Measurements from ENCODE around the gene CPXM2. TPM values are rescaled to one million over a fixed set of nuclear protein-coding genes. Genes with fewer than 3 reads are reported as not detected.

CPXM2 gene
- total RNA-seq, 2 donors from 2014 or later: 0.18 TPM; not detected in 1

DNA sequence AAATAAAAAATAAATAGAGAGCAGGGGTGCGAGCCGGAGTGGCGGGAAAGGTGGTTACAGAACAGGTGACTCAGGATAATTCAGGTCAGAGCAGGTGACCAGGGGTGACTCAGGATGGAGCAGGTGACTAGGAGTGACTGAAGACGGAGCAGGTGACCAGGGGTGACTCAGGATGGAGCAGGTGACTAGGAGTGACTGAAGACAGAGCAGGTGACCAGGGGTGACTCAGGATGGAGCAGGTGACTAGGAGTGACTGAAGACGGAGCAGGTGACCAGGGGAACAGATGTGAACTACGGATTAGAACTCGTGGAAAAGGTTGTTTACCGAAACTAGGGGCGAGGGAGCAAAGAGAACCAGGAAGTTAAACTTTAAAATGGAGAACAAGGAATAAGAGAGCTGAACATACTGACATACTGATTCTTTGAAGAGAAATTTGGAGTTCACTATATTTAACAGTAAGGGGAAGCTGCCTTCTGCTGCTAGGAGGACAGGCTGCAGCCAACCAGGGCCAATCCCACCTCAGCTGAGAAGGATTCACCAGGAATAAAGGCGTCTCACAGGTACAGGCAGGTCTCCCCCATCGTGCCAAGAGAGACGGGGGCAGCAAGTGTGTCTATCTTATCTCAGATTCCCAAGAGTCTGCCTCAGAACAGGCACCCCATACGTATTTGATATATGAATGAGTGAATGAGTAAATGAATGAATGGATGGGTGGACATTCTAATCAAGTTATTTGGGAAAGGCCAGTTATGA lies 101.3 kb downstream of the CPXM2 start:
- no peak overlapping the region for H3K27ac Mint-ChIP-seq
- peaks cover 29% of the 10 kb centered on the region for H3K27me3 Mint-ChIP-seq
- DNase-seq (no peak), ATAC-seq (no peak)
- no peak overlapping the region for H3K4me3 Mint-ChIP-seq
- no peaks in the 10 kb centered on the region for H3K9me3 ChIP-seq (ENCODE audit: control insufficient read depth, low read length, poor library complexity, severe bottlenecking)
- no peaks in the 10 kb centered on the region for H3K4me1 Mint-ChIP-seq
- H3K36me3 Mint-ChIP-seq (ENCODE audit: low read depth): no peaks in the 10 kb centered on the region

DNA sequence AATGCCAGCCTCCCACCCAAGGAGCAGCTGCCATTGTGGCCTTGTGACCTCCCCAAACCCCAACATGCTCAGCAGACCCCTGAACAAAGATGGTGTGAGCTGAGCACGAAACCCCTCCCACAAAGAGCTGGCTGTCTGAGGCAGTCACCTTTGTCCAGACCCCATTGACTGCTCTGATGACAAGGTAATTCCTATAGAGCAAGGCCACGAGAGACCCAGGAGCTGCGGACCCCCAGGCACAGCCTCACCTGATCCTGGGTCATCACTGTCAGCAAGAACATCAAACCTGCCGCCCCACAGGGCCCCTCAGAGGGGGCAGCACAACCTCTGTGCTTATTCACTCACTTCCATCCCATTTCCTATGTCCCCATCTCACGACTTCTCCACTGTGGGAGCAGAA lies 102.6 kb downstream of the CPXM2 start:
- H3K4me1 Mint-ChIP-seq: no peaks in the 10 kb centered on the region
- H3K36me3 Mint-ChIP-seq (ENCODE audit: low read depth): no peaks in the 10 kb centered on the region
- no peak for ATAC-seq
- no peak for DNase-seq
- H3K27me3 Mint-ChIP-seq: peaks cover 41% of the 10 kb centered on the region
- H3K4me3 Mint-ChIP-seq: no peak overlapping the region
- H3K27ac Mint-ChIP-seq: no peak overlapping the region
- H3K9me3 ChIP-seq (ENCODE audit: control insufficient read depth, low read length, poor library complexity, severe bottlenecking): no peaks in the 10 kb centered on the region

DNA sequence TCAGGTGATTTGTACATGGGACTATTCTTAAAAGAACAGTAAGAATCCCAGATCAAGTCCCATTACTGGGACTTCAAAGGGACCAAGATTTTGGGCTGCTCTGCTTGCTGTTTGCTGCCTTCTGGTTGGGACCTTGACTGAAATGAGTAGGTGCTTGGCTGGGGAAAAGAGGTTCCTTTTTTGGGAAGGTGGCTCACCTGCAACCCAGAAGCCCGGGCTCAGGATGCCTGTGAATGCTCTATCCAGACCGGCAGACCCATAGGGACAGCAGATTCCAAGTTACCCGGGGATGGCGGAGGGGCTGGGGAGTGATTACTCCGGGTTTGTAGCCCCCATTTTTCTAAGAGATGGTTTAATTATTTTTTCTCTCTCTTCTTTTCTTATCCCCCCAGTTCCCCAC lies 104.0 kb downstream of the CPXM2 start:
- Mint-ChIP-seq H3K27me3 (peaks cover 52% of the 10 kb centered on the region), H3K36me3 (ENCODE audit: low read depth) (no peaks in the 10 kb centered on the region), H3K4me1 (no peaks in the 10 kb centered on the region), H3K4me3 (no peak overlapping the region), H3K27ac (no peak overlapping the region)
- DNase-seq (no peak), ATAC-seq (no peak)
- H3K9me3 ChIP-seq (ENCODE audit: control insufficient read depth, low read length, poor library complexity, severe bottlenecking): no peaks in the 10 kb centered on the region

DNA sequence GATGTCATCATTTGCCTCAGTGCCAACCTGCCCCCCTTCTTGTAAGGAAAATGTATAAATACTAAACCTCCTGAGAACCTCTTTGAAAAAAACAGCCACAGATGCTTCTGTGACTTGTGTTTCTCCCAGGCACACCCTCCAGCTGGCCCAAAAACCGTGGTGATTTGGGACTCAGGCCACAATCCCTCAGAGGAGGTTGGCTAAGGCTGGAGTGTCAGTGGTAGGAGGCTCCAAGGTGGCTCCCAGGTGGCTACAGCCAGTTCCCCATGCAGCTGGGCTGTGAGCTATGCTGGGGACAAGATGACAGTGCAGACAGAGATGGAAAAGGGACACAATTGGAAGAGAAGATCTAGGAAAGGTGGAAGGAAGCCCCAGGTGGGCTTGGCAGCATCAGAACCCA lies 104.7 kb downstream of the CPXM2 start:
- DNase-seq (no peak), ATAC-seq (no peak)
- peaks cover 48% of the 10 kb centered on the region for H3K27me3 Mint-ChIP-seq
- no peaks in the 10 kb centered on the region for H3K9me3 ChIP-seq (ENCODE audit: control insufficient read depth, low read length, poor library complexity, severe bottlenecking)
- H3K4me1 Mint-ChIP-seq: no peaks in the 10 kb centered on the region
- H3K27ac Mint-ChIP-seq: no peak overlapping the region
- no peaks in the 10 kb centered on the region for H3K36me3 Mint-ChIP-seq (ENCODE audit: low read depth)
- no peak overlapping the region for H3K4me3 Mint-ChIP-seq

DNA sequence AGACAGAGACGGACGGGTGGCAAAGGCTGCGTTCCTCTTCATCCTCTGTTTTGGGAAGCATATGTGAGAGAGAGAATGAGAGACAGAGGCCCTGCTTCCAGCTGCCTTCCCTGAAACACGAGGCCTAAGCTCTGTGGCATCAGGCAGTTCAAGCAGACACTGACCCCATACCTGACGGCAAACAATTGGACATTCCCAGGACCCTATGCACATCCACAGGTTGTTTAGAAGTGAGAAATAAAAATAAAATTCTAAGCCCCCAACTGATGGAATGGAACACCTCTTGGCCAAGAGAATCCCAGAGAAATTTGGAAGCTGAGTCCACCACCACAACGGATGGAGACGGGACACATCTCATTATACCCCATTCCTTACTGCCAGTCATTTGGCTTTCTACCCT lies 105.3 kb downstream of the CPXM2 start:
- H3K9me3 ChIP-seq (ENCODE audit: control insufficient read depth, low read length, poor library complexity, severe bottlenecking): no peaks in the 10 kb centered on the region
- Mint-ChIP-seq H3K27me3 (peaks cover 48% of the 10 kb centered on the region), H3K27ac (no peak overlapping the region), H3K36me3 (ENCODE audit: low read depth) (no peaks in the 10 kb centered on the region), H3K4me3 (no peak overlapping the region), H3K4me1 (no peaks in the 10 kb centered on the region)
- no peak for ATAC-seq
- DNase-seq: no peak

DNA sequence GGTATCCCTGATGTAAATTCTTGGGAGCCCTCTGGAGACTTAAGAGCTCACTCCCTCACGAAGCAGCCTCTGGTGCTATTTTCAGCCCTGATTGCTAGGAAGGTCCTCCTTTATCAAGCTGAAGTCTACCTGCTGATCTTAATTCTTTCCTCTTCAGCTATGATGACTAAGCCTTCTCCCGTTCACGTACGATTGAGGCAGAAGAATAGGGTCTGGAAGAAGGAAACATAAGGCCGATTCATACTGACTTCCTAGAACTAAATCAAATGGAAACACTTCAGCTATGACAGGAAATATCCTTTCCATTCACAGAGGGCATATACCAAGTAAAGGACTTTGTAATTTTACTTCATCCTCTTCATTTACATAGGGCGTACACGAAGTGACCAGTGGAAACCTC lies 107.0 kb downstream of the CPXM2 start:
- Mint-ChIP-seq H3K27me3 (peaks cover 64% of the 10 kb centered on the region), H3K27ac (no peak overlapping the region), H3K4me1 (no peaks in the 10 kb centered on the region), H3K4me3 (no peak overlapping the region), H3K36me3 (ENCODE audit: low read depth) (no peaks in the 10 kb centered on the region)
- ATAC-seq (no peak), DNase-seq (no peak)
- H3K9me3 ChIP-seq (ENCODE audit: control insufficient read depth, low read length, poor library complexity, severe bottlenecking): no peaks in the 10 kb centered on the region

DNA sequence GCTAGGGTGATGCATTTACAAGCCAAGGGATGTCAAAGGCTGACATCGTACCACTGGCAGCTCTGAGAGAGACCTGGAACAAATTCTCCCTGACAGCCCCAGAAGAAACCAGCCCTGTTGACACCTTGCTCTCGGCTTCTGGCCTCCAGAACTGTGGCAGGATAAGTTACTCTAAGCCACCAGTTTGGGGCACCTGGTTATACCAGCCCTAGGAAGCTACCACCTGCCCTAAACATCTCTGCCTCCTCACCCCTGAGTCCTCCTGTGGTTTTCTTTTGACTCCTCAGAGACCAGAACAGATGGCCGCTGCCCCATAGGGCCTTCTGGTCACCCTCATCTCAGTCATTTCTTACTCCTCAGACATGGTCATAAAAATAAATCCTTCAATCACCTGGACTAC lies 107.4 kb downstream of the CPXM2 start:
- H3K9me3 ChIP-seq (ENCODE audit: control insufficient read depth, low read length, poor library complexity, severe bottlenecking): no peaks in the 10 kb centered on the region
- no peak overlapping the region for H3K27ac Mint-ChIP-seq
- no peaks in the 10 kb centered on the region for H3K36me3 Mint-ChIP-seq (ENCODE audit: low read depth)
- peaks cover 68% of the 10 kb centered on the region for H3K27me3 Mint-ChIP-seq
- no peak overlapping the region for H3K4me3 Mint-ChIP-seq
- no peak for DNase-seq
- no peaks in the 10 kb centered on the region for H3K4me1 Mint-ChIP-seq
- ATAC-seq: no peak

DNA sequence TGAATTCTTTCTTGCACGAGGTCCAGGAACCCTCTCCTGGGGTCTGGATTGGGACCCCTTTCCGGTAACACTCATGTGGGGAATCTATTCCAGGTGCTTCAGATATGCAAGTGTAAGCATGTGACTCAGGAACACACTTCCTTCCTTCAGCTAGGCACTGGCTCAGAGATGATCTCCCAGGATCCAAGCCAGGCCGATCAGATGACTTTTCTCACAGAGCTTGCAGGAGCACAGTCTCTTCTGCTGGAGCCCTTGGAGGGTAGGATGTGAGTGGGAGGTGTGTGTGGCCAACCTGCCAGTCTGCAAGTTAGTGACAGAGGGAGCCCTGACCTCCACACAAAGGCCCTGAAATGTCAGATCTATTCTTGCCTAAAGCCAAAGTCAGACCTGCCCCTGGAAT lies 108.3 kb downstream of the CPXM2 start:
- ATAC-seq (no peak), DNase-seq (no peak)
- no peak overlapping the region for H3K27ac Mint-ChIP-seq
- H3K36me3 Mint-ChIP-seq (ENCODE audit: low read depth): no peaks in the 10 kb centered on the region
- no peak overlapping the region for H3K4me3 Mint-ChIP-seq
- H3K9me3 ChIP-seq (ENCODE audit: control insufficient read depth, low read length, poor library complexity, severe bottlenecking): no peaks in the 10 kb centered on the region
- no peaks in the 10 kb centered on the region for H3K4me1 Mint-ChIP-seq
- H3K27me3 Mint-ChIP-seq: peaks cover 72% of the 10 kb centered on the region

DNA sequence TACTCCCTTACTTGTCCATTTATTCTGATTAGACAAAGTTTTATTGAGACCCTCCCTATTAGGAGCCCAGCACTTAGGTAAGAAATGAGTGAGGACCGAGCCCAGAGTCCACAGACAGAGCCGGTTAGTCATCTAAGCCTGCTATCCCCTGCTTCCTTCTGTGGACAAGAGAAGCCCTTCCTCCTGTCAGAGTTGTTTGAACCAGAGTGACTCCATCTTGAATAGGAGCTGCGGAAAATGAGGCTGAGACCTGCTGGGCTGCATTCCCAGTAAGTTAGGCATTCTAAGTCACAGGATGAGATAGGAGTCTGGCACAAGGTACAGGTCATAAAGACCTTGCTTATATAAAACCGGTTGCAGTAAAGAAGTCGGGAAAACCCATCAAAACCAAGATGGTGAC lies 109.1 kb downstream of the CPXM2 start:
- ATAC-seq (no peak), DNase-seq (no peak)
- no peaks in the 10 kb centered on the region for H3K9me3 ChIP-seq (ENCODE audit: control insufficient read depth, low read length, poor library complexity, severe bottlenecking)
- Mint-ChIP-seq H3K4me3 (no peak overlapping the region), H3K27ac (no peak overlapping the region), H3K36me3 (ENCODE audit: low read depth) (no peaks in the 10 kb centered on the region), H3K27me3 (peaks cover 75% of the 10 kb centered on the region), H3K4me1 (no peaks in the 10 kb centered on the region)

DNA sequence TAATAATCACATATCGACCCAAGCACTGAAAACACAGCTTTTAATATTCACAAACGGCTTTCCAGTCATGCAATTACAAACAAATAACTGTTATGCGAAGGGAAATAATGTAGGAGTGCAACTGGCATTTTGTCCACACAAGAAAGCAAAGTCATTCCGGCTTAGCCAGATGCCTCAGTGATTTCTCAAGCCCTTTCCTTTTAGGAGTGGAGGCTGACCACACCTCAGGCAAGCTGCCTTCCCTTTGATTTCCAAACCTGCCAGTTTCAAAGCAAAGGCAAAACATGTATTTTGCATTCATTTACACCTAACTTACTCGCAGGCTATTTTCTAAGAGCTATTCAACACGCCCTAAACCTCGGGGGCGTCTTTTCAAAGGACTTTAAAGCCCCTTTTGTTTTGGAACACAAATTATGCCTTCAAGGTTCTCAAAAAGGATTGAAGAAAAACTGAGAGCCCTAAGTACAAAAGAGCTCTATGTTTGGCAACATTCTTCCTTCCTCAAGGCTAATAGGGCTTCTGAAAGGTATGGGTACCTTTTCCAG lies 109.6 kb downstream of the CPXM2 start:
- Mint-ChIP-seq H3K27me3 (peaks cover 74% of the 10 kb centered on the region), H3K4me1 (no peaks in the 10 kb centered on the region)

DNA sequence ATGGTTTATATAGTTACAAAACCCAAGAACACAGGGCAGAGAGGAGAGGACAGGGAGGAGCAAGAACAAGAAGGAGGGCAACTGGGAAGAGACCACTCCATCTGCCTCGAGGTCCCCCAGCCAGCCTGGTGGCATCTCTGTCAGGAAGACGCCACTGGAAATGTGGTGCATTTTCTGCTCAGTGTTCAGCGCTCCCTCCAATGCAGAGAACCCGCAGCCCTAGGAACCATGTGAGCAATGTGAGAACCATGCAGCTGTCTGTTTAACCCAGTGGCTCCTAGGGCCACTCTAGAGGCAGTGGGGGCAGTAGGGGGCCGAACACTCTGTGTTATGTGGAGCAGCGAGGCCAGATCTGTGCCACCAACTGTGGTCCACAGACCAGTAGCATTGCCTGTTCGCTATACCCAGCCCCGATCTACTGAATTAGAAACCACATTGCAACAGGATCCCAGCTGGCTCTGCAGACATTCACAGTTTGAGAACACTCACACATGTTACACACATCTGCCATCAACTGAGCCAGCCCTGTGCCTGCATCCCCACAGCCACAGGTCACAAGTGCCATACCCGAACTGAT lies 110.2 kb downstream of the CPXM2 start:
- DNase-seq (no peak), ATAC-seq (no peak)
- H3K9me3 ChIP-seq (ENCODE audit: control insufficient read depth, low read length, poor library complexity, severe bottlenecking): no peaks in the 10 kb centered on the region
- H3K4me1 Mint-ChIP-seq: no peaks in the 10 kb centered on the region
- H3K4me3 Mint-ChIP-seq: no peak overlapping the region
- no peak overlapping the region for H3K27ac Mint-ChIP-seq
- no peaks in the 10 kb centered on the region for H3K36me3 Mint-ChIP-seq (ENCODE audit: low read depth)
- peaks cover 69% of the 10 kb centered on the region for H3K27me3 Mint-ChIP-seq

More for the DNA sequence above, 109.6 kb downstream of the CPXM2 start:
- ATAC-seq: no peak
- H3K9me3 ChIP-seq (ENCODE audit: control insufficient read depth, low read length, poor library complexity, severe bottlenecking): no peaks in the 10 kb centered on the region
- no peak overlapping the region for H3K4me3 Mint-ChIP-seq
- no peaks in the 10 kb centered on the region for H3K36me3 Mint-ChIP-seq (ENCODE audit: low read depth)
- DNase-seq: no peak
- H3K27ac Mint-ChIP-seq: no peak overlapping the region

DNA sequence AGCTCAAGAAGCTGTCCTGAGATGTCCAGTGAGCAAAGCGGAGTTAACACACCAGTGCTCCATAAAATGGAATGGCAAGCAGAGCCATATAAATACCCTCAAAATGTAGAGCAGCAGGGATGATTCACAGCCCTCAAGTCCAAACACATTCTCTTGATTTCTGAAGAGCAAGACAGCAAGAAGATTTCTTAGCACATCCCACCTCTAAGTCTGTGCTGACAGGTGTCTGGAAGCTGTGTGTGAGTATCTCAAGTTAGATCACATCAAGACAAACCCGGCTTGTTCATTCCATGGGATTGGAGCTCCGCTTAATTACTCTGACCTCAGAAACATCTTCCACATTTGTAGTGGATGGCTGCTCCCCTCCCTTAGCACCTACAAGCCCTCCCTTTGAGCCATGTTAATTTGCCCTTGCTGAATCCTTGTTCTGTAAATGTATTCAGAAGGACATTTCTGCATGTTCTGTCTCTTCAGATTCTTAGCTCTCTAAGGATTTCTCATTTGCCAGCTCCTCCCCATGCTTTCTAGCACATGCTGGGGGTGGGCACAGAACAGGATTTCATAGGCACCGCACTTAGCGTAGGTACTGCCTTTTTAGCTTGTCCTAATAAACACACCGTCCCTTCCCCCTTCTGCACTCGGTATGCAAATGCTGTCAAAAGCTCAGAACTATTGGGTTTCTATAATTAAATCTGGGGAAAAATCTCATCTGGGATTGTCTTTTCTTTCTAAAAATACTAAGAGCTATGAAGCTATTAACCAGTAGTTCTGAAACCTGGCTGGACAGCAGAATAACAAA lies 112.7 kb downstream of the CPXM2 start:
- no peaks in the 10 kb centered on the region for H3K4me1 Mint-ChIP-seq
- H3K27ac Mint-ChIP-seq: no peak overlapping the region
- no peaks in the 10 kb centered on the region for H3K36me3 Mint-ChIP-seq (ENCODE audit: low read depth)
- H3K4me3 Mint-ChIP-seq: no peak overlapping the region
- ATAC-seq (no peak), DNase-seq (no peak)
- H3K9me3 ChIP-seq (ENCODE audit: control insufficient read depth, low read length, poor library complexity, severe bottlenecking): no peaks in the 10 kb centered on the region
- peaks cover 47% of the 10 kb centered on the region for H3K27me3 Mint-ChIP-seq

DNA sequence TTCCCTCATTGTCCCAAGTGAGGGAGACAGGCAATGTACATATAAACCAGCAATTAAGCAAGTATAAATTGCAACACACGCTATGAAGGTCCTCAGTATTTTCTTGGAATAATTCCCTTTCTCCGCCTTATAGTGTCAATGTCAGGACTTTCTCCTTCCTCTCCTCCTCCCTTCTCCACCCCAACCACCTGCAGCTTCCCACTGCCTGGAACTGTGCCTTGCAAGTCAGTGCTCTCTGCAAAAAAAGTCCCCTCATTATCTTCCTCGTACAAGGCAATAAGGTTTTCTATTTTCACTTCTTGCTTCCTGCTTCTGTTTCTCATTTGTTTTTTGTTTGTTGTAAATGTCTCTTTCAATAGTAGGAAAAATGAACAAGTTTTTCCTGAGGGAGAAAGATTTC lies 113.7 kb downstream of the CPXM2 start:
- Mint-ChIP-seq H3K4me3 (no peak overlapping the region), H3K27ac (no peak overlapping the region), H3K4me1 (no peaks in the 10 kb centered on the region), H3K36me3 (ENCODE audit: low read depth) (no peaks in the 10 kb centered on the region), H3K27me3 (peaks cover 39% of the 10 kb centered on the region)
- no peaks in the 10 kb centered on the region for H3K9me3 ChIP-seq (ENCODE audit: control insufficient read depth, low read length, poor library complexity, severe bottlenecking)
- ATAC-seq (no peak), DNase-seq (no peak)

Measured in T-helper 17 cell (primary cell).